Activated gamma-delta T cell treated with Interleukin-2 at 50 U/mL for 16 hours (primary cell): ENCODE measurements around the gene VAPA.

Experiments used
- DNase-seq: peaks from one replicate; pipeline ENCODE4 v3.0.0-alpha.2; 2020

Gene VAPA, protein sequence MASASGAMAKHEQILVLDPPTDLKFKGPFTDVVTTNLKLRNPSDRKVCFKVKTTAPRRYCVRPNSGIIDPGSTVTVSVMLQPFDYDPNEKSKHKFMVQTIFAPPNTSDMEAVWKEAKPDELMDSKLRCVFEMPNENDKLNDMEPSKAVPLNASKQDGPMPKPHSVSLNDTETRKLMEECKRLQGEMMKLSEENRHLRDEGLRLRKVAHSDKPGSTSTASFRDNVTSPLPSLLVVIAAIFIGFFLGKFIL

GRCh38 chr18:9913526-9914333 lies at the start of gene VAPA:
VAPA (plus strand) TSS chr18:9914016; CDS start chr18:9914257, 241 bp downstream.
- peak; percentile 91 for DNase-seq

DNA sequence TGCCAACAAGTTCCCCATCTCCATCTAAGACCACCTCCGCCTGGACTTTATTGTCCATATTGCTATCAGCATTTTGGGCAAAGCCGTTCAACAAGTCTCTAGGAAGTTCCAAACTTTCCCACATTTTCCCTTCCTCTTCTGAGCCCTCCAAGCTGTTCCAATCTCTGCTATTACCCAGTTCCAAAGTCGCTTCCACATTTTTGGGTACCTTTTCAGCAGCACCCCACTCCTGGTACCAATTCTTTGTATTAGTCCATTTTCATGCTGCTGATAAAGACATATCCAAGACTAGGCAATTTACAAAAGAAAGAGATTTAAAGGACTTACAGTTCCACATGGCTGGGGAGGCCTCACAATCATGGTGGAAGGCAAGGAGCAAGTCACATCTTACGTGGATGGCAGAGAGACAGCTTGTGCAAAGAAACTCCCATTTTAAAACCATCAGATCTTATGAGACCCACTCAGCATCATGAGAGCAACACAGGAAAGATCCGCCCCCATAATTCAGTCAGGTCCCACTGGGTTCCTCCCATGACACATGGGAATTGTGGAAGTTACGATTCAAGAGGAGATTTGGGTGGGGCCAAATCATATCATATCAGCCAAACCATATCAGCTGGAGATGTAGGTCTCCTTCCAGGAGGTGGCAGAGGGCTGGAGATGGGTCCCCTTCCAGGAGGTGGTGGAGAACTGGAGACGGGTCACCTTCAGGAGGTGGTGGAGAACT lies 47.9 kb upstream of the VAPA start:
- no peak for DNase-seq

DNA sequence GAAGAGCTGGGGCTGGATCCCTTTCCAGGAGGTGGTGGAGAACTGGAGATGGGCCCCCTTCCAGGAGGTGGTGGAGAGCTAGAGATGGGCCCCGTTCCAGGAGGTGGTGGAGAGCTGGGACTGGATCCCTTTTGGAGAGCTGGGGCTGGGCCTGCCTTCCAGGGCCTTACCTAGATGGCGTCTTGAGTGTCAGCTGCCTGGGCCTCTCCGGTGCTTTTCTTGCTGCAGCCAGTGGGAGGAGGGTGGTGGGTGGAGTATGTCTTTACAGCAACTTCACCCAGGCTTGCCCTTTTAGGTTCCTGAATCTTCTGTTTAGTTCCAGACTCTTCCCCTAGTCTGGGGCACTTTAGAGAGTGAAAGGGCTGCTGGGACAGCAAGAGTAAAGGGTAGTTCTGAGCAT lies 47.2 kb upstream of the VAPA start:
- no peak for DNase-seq

DNA sequence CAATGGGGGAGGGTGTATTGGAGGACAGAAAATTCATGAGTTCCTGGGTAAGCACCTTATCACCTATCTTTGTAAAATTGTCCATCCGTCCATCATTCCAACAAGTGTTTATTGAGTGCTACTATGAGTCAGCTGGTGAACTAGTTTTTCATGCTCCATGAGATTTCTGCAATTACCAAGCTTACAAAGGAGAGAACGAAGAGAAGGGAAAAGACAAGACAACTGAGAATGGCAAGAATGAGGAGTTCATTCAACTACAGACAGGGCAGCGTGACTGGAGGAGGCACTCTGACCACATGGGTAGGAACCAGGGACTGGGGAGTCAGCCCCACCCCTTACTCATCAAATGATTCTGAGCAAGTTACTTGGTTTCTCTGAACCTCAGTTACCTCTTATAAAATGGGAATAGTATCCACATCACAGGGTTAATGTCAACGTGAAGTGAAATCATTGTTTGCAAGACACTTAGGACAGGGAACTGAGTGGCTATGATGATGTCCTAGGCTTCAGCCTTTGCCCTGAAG lies 46.7 kb upstream of the VAPA start:
- DNase-seq: no peak

GRCh38 chr18:9868857-9869714 lies 44.7 kb upstream of the VAPA start:
- no peak for DNase-seq

DNA sequence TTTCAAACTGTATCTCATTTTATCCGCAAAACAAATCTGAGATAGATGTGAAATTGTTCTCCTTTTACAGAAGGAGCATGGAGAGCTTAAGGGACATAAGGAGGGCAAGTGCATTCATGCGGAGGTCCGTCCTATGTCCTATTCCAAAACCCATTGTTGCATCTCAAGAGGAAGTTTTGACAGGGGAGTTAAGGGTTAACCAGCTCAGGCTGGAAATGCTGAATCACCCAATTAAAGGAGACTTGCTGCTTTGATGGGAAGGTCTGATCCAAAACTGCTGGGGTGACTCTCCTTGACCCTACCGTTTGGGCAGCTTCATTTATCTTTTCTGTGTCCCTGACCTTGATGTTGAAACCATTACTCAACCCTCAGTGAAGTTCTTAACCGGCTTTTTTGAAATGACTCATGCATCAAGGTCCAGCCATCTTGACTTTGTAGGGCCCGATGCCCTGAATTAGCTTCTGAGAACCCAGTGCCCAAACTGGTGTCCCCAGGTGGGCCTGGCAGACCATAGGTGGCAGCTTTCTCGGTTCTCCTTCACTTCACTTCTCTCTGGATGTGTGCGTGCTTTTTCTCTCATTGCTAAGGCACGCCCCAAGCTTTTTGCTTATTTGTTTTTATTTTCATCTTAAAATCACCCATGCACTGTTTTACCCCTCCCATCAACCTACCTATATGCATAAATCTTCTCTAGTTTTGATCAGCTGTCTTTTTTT lies 43.9 kb upstream of the VAPA start:
- DNase-seq: no peak

DNA sequence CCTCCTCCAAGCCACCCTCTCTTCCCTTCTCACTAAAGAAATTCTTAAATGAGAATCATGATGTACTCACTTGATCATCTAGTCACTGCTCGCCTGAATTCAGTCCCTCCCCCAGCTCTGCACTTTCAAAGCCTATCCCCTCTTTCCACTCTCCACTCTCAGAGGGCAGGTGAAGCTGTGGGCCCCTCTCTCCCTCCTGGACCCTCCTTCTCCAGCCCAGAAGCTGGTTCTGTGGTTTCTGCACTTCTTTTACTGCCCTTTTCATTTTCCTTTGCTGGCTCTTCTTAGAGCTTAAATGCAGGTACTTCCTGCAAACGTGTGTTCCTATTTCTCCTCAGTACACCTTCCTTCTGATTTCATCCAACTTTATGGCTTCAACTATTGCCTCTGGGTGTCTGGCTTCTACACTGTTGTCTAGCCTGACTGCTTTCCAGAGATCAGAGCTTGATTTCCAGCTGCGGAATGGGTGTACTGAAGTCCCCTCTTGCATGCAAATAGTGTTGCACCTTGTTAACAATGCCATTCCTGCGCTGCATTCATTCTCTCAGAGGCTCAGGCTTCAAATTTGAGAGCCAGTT lies 43.3 kb upstream of the VAPA start:
- DNase-seq: no peak

DNA sequence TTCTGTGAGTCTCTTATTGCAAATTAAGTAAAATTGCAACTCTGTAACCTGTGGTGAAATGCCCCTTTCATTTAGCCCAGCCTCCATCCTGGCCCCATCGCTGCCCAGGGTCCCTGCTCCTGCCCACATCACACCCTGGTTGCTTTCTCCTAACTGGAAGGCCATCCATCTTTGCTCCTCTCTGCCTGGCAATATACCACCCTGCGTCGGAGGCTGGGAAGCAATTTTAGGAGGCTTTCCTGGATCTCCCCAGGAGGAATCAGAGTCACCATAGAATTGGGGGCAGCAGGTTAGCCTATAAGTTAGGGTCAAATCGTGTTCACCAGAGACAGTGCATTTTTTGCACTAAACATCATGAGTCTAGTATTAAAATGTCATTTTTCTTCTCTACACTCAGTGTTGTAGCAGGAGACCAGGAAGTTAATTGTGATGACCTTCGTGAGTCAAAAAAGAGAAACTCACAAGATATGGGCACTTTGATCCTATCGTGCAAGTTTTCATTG lies 42.5 kb upstream of the VAPA start:
- no peak for DNase-seq

DNA sequence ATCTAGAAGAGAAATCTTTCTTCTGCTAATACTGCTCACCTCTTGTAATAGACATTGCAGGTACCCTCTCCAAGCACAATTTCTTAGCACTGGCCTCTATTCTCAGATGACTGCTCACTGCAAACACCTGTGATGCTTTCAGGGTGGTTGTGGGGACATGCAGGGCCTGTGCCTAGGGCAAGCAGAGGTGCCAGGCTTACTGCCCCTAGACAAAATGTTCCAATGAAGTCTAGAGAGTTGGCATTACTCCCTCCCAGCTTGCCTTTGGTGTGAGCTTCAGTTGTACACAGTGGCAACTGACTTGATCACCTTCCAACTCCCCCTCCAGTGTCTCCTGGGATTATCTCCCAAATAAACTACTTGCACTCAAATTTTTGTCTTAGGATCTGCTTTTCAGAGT lies 41.0 kb upstream of the VAPA start:
- DNase-seq: no peak

GRCh38 chr18:9874728-9875127 lies 39.1 kb upstream of the VAPA start:
- DNase-seq: no peak

GRCh38 chr18:9876212-9876866 lies 37.5 kb upstream of the VAPA start:
- no peak for DNase-seq

- no peak for DNase-seq
These were observed 36.8 kb upstream of the VAPA start for GRCh38 chr18:9876867-9877654.

- DNase-seq: no peak
These were observed 36.2 kb upstream of the VAPA start for GRCh38 chr18:9877655-9878014.

DNA sequence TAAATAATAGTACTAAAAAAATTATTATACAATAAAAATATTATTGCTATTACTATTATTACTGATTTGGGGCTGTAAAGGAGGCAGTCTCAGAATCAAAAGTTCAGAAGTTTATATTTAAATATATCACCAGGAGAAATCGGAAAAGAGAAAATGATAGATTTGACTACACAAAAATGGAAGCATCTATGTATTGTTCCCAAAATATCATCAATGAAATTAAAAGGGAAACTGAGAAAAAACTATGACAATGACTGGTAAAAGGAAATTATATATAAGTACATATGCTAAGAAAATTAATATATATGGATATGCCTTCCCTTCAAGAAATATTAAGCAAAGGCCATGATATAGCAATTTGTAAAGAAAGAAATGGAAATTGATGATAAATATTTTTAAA lies 35.7 kb upstream of the VAPA start:
- no peak for DNase-seq

- no peak for DNase-seq
These were observed 35.0 kb upstream of the VAPA start for GRCh38 chr18:9878783-9879242.

DNA sequence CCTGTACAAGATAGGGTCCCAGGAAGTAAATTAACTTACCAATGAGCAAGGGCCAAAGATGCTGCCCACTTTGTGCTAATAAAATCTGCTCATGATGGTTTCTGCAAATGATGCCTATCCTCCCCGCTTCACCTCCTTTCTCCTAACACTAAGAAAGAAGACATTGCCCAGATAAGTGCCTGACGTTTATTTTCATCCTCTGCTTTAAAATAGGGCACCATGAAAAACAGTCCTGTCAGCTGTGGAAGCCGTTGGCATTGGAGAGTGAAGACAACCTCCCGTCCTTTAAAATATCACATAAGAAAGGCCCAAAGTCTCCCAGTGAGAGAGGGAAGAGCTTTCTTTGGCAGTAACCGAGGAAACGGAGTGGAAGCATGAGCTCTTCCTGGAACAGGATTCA lies 29.7 kb upstream of the VAPA start:
- no peak for DNase-seq

GRCh38 chr18:9884532-9885140 lies 29.2 kb upstream of the VAPA start:
- DNase-seq: no peak

DNA sequence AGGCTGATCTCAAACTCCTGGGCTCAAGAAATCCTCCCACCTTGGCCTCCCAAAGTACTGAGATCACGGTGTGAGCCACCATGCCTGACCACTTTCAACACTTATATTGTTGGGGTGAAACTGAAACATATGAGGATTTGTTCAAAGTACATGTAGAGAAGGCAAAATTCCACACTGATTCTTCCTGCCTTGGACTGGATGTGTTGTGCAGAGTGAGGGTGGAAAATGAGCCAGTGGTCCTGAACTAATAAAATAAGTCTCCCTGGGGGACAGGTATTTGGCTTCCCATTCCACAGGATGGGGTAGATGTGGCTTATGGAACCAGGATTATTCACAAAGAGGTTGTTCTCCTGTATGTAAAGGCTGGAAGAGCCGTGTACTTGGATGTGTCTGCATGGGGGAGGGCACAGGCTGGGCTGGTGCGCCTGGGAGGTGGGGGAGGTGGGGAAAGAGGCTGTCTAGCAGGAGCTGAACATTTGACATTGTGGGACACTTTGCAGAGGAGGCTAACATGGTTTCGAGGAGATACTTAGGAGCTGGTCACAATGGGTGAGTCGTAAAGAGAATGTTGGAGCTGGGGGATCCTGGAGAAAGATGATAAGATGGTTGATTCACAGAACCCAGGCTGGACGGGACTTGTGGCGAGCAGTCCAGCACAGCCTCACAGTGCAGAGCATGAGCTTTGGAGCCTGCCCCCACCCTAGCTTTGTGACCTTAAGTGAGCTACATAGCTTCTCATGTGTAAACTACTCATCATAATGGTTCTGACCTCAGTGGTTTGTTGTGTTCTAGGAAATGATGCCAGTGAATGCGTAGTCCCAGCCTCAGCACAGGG lies 28.4 kb upstream of the VAPA start, which contains the start of gene TXNDC2:
Gene TXNDC2, plus strand, starts transcription at position 804 of the 835 bp plus-strand sequence. CDS start 708 bp downstream, outside the sequence.
- DNase-seq: no peak
